SIG-M5 treated with dmso at 0.1 percent for 504 hours (cell line): Measurements from ENCODE around the gene DNAL1.
"Not testable (repeated sequence)": the region's sequence is repeated elsewhere in the genome, so short reads cannot be mapped to it uniquely, and the experiment has no call there.

Experiments used
- DNase-seq: peaks from one replicate; lab custom pipeline; 2025; ENCODE audit not compliant: unreplicated experiment; lab: John Stamatoyannopoulos, UW

DNAL1 gene, protein sequence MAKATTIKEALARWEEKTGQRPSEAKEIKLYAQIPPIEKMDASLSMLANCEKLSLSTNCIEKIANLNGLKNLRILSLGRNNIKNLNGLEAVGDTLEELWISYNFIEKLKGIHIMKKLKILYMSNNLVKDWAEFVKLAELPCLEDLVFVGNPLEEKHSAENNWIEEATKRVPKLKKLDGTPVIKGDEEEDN

DNA sequence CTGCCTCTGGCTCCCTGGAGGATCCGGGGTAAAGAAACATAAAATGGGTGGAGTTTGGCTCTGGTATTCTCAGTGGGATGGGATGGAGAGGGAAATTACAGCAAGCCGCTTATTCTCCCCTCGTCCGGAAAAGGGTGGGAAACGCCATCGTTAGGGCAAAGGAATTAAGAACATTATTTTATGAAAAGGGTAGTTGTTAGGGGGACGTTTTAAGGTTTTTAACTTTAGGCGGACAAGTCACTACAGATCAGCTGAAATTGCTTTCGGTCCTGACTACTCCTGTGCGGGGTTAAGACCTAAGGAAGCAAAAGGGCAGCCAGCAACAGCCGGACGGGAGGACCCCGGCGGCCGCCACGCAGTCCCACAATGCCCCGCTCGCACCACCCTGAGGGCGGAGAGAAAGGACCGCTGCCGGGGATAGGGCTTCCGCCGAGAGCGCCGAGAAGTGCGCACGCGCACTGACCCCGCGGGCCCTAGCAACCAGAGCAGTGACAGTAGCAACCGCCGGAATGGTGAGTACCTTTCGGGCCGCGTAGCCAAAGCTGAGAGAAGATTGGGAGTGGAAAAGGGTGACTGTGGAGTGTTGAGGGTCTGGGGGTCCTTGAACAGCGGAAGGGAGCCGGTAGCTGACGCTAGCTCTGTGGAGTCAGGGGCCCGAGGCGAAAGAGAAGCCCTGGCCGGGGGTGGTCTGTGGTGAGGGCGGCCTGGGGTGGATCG is at the start of gene DNAL1:
TSS of gene DNAL1 (plus strand) at position 456 of the 717 bp plus-strand sequence. CDS start at position 510, 54 bp downstream.
- peak; percentile 89 for DNase-seq

DNA sequence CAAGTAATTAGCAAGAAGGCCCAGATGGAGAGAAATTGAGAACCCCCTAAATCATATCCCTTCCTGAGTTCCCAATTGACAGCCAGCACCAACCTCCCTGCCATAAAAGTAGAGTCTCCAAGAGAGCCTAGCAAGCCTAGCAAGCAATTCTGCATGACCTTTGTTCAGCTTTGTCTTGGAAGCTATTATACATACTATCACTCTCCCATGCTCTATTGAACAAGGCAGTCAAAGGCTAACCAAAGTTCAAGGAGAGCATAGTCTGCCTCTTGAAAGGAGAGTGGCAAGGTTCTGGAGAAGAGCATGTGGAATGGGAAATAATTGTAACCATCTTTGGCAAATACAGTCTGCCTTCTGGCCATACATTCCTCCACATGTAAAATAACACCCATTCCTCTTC is 45.3 kb upstream of the DNAL1 start:
- DNase-seq, result no peak

DNA sequence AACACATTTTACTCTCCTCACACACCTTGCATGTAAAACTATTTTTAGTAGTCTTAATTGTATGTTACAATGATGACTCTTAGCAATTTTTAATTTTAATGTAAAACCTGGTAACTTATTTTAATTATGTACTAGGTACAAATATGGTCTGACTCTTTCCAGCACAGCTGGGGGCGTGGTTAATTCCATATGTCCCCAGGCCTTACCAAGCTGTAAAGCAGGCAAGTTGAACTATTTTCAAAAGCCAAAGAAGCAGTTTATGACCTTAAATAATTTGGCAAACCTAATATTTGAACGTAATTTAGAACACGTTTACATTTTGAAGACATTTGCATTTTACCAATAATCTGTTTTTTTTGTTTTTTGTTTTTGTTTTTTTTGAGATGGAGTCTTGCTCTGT is 41.8 kb upstream of the DNAL1 start:
- DNase-seq, result no peak

DNA sequence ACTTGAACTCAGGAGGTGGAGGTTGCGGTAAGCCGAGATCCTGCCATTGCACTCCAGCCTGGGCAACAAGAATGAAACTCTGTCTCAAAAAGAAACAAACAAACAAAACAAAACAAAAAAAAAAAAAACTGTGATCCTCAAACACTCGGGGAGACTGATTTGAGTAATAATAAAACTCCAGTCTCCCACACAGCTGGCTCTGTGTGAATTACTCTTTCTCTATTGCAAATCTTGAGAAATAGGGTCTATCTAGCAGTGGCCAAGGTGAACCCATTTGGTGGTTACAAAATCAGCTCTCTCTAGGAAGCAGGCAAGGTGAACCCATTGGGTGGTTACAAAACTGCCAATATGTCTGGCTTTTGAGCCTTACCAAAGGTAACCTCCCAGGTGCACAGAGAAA is 38.5 kb upstream of the DNAL1 start:
- DNase-seq, result no peak

DNA sequence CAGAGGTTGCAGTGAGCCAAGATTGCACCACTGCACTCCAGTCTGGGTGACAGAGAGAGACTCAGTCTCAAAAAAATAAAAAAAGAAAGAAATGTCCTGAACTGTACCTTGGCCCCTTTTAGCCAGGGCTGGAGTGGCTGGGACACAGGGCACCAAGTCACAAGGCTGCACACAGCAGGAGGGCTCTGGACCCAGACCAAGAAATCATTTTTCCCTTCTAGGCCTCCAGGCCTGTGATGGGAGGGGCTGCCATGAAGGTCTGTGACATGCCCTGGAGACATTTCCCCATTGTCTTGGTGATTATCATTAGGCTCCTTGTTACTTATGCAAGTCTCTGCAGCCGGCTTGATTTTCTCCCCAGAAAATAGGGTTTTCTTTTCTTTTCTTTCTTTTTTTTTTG is 37.5 kb upstream of the DNAL1 start:
- no peak for DNase-seq

DNA sequence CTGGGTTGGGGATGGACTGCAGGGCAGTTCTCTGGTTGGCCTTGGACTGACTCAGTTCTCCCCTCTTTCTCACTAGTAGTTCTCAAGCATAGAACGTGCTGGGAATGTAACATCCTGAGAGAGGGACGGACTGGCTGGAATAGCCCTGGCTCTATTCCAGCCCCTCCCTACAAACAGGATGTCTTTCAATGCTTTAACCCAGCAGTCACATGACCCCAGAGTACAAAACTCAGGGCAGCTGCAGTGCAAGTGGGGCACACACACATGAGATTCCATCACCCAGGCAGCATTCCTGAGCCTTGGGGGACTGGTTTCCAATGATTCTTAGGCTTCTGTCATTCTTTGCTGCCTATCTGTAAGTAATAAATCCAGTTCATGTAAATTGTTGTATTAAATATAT is 34.1 kb upstream of the DNAL1 start:
- DNase-seq, result no peak

DNA sequence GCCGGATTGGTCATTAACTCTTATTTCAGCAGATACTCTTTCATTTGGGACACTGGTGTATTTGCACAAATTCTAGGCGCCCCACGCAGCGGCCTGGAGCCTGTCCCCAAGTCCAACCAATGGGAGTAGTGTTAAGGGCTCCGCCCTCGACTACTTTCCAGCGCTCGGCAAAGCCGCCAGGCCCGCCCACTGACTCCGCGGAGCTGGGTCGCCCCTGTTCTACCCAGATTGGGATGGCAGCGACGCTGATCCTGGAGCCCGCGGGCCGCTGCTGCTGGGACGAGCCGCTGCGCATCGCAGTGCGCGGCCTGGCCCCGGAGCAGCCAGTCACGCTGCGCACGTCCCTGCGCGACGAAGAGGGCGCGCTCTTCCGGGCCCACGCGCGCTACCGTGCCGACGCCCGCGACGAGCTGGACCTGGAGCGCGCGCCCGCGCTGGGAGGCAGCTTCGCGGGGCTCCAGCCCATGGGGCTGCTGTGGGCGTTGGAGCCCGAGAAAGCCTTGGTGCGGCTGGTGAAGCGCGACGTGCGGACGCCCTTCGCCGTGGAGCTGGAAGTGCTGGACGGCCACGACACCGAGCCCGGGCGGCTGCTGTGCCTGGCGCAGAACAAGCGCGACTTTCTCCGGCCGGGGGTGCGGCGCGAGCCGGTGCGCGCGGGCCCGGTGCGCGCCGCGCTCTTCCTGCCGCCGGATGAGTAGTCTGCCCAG is 32.3 kb upstream of the DNAL1 start, which contains the start of gene ACOT6:
TSS of gene ACOT6 (plus strand) at position 179 of the 707 bp plus-strand sequence. CDS start at position 234, 55 bp downstream.
- DNase-seq, result peak; percentile 46

DNA sequence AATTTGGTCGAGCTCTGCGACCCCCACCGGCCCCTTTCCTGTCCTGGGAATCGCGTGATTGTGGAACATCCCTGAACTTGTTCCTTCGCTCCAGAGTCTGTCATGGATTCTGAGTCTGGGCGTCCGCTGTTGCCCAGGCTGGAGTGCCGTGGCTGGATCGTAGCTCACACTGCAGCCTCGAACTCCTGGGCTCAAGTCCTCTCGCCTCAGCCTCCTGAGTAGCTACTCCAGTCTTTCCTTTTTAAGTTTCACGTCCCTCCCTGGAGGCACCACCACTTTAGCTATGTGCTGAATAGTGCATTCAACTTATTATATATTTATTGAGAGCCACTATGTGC is 31.8 kb upstream of the DNAL1 start:
- DNase-seq, result no peak

DNA sequence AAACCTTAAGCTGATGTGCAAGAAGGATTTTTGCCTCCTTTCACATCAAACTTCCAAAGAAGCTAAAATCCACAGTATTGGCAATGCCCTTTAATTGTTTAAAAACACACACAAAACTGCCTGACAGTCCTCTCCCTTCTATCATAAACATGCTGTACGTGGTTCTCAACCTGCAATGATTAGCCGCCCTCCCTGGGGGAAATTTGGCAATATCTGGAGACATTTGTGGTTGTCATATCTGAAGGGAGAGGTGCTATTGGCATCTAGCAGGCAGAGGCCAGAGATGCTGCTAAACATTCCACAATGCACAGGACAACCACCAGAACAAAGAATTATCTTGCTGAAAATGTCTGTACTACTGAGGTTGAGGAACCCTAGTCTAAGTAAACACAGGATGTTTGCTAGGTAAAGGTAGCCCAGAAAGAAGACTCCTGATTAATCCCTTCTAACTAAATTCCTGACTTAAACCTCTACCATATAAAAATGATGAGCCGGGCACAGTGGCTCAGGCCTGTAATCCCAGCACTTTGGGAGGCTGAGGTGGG is 31.3 kb upstream of the DNAL1 start:
- no peak for DNase-seq

DNA sequence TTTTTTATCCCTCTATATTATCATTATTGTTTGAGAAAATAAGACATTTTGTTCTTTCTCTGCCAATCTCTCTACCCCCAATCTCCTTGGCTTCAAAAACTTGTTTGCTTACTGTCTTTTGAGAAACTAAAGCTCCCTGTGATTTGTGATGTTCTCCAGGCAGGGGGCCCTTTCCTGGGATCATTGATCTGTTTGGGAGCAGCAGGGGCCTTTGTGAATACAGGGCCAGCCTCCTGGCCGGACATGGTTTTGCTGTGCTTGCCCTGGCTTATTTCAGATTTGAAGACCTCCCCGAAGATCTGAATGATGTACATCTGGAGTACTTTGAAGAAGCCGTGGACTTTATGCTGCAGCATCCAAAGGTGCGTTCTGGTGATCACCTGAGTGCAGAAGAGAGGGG is 28.0 kb upstream of the DNAL1 start:
- DNase-seq, result no peak

DNA sequence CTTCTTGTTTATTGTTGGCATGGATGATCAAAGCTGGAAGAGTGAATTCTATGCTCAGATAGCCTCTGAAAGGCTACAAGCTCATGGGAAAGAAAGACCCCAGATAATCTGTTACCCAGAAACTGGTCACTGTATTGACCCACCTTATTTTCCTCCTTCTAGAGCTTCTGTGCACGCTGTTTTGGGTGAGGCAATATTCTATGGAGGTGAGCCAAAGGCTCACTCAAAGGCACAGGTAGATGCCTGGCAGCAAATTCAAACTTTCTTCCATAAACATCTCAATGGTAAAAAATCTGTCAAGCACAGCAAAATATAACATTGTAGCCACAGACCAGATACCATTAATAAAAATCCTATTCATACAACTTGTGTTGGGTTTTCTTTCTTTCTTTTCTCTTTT is 25.3 kb upstream of the DNAL1 start:
- no peak for DNase-seq

DNA sequence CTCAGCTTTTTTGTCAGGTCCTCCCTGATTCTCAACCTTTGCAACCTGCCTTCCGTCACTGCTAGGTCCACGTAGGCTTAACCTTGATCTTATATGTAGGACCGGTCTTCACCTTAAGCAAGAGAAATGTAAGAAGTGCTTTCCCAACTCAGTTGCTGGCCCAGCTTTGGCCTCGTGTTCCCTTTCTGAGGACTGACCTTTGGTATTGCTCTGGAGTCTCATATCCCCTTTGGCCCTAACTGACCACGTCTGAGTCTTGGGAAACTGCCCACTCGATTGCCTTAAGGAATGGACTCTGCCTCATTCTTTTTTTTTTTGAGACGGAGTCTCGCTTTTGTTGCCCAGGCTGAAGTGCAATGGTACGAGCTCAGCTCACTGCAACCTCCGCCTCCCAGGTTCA is 24.5 kb upstream of the DNAL1 start:
- no peak for DNase-seq

DNA sequence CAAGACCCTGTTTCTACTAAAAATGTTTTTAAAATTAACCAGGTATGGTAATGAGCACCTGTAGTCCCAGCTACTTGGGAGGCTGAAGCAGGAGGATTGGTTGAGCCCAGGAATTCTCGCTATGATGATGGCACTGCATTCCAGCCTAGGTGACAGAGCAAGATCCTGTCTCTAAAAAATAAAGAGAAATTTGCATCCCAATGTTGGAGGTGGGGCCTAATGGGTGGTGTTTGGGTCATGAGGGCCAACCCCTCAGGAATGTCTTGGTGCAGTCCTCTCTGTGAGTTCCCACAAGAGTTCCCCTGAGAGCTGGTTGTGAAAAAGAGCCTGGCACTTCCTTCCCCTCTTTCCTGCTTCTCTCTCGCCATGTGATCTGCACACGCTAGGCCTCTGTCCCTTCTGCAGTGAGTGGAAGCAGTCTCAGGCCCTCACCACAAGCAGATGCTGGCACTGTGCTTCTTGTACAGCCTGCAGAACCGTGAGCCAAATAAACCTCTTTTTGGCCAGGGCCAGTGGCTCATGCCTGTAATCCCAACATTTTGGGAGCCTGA is 21.2 kb upstream of the DNAL1 start:
- no peak for DNase-seq

DNA sequence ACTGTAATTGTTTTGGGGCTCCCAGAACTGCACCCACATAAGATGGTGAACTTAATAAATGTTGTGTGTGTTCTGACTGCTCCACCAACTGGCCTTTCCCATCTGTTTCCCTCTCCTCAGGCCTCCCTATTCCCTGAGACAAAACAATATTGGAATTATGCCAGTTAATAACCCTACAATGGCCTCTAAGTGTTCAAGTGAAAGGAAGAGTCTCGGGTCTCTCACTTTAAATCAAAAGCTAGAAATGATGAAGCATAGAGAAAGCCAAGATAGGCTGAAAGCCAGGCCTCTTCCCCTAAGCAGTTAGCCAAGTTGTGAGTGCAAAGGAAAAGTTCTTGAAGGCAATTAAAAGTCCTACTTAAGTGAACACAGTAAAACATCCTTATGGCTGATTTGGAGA is 19.1 kb upstream of the DNAL1 start:
- DNase-seq, result no peak

DNA sequence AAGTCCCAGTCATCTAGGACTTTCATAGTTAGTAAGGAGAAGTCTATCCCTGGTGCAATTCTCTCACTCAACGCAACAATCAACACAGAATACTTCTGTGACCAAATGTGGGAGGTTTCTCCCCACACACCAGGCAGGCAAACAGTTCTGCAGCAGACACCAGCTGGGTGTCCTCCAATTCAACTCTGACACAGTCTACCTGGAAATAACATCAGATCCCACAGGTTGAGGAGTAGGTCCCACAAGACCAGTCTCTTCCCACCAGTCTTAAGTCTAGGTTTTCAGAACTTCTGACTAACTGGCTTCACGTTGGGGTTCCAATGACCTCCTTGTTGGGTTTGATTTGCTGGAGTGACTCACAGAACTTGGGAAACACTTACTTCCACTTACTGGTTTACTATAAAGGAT is 17.6 kb upstream of the DNAL1 start:
- no peak for DNase-seq

DNA sequence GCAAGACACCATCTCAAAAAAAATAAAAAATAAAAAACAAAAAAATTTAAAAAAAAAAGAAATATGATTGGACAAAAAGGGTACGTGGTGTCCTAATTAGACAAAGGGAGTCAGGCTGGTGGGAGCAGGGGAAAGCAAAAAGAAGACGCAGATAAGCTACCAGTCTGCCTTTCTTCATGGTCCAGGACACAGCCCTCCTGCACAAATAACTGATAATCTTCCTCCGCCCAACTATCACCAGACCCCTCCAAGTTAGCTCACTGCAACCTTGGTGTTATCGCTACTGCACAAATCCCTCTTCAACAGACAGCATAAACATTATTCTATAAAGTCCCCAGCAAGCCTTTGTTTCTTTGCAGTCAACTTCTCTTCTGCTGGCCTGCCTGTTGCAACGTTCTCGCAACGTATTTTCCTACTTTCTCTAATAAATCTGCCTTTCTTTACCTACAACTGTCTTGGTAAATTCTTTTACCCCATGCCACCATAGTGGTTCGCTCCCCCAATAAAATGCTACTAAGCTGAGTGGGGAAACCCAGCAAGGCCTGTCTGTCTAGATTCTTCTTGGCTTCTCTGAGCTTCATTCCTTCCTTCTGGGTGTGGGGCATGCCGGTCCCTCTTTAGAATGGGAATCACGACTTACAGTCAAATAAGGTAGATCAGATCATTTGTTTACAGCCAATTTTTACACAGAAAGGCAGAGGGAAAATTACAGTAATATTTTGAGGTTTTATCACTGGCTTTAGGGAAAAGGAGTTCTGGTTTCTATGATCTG is 14.6 kb upstream of the DNAL1 start:
- no peak for DNase-seq

DNA sequence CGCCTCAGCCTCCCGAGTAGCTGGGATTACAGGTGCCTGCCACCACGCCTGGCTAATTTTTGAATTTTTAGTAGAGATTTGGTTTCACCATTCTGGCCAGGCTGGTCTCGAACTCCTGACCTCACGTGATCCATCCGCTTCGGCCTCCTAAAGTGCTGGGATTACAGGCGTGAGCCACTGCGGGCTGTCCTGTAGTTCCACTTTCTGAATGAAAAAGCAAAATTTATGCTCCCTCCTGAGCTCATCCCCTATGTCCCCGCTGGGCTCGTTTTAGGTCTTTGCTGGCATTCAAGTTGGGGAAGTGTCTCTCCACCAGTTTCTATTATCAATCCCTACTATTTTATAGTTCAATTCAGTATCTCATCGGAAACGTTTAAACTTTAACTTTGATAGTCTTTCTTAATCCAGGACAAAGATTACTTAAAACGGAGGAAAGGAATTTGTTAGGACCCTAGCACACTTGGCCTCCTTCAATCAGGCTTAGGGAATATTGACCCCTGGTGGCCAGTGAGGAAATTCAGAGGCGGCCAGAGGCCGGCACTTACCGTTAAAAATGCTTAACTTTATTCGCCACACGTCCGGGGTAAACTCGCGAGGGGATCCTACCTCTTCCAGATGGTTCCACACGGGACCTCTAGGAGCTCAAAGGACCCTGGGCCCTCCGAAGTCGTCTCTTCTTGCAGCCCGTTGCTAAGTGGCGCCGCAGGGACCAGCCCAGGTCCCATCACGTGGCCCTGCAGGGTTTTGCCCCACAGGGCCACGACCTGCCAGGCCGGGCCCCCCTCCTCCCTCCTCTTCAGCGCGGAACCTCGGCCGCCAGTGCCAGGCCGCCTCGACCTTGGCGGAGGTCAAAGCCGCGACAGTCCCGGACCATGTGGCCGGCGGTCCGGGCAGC is 11.4 kb upstream of the DNAL1 start:
- peak; percentile 37 for DNase-seq

DNA sequence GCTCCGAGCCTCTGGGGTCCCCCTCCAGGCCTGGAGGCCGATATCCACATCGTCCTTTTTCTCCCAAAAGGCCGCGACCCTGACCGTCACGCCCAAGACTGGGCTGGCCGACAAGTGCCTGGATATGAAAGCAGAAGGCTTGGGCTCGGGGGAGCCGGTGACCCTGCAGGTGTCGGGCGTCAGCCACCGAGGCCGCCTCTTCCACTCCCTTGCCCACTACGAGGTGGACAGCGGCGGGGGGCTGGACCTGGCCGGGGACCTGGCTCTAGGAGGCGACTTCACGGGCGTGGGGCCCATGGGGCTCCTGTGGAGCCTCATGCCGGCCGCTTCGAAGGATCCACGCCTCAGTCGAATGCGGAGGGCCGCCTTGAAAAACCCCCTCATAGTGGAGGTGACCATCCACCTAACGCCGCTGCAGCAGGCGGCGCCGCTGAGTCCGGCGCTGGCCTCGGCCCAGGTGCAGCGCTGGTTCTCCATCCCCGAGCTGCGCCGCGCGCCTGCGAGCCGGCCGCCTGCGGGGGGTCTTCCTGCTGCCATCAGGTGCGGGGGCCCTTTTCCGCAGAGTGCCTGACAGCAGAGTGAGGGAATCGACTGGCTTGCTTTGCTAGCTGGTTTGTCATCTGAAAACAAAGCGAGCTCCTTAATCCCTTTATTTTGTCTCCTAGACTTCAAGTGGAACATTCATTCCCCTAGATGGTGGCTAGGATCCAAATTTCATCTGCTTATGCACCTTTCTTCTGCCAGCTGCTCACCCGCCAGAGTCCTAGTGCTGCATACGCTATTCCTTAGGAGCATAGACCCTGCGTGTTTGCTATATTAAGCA is 10.6 kb upstream of the DNAL1 start:
- DNase-seq, result no peak

DNA sequence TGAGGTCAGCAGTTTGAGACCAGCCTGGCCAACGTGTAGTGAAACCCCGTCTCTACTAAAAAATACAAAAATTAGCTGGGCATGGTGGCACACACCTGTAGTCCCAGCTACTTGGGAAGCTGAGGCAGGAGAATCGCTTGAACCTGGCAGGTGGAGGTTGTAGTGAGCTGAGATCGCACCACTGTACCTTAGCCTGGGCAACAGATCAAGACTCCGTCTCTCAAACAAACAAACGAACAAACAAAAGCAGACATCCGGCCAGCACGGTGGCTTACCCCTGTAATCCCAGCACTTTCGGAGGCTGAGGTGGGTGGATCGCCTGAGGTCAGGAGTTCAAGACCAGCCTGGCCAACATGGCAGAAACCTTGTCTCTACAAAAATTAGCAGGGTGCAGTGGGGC is 8.4 kb upstream of the DNAL1 start:
- not testable (repeated sequence) for DNase-seq
